Gastroesophageal sphincter (tissue), 3 donors: Measurements from ENCODE around the gene KIF1C.

Experiments
- POLR2A ChIP-seq, 2 donors: fragments of 450-650 bp; IDR thresholded peaks; one replicate each; pipeline ENCODE4 v1.6.1; 2017; ENCODE audit warnings: antibody characterized with exemption in 2 of 2, mild to moderate bottlenecking in 2 of 2, moderate library complexity in 1 of 2
- POLR2AphosphoS5 ChIP-seq: sonication (generic); formaldehyde crosslinking; IDR thresholded peaks from one replicate; pipeline ENCODE4 v1.6.1; 2017; ENCODE audit warnings: antibody characterized with exemption
- TF ChIP-seq, protein P1 (sequence below), 4 experiments: fragments of 200-600 bp in 2 of 4; fragments of 450-650 bp in 2 of 4; sonication (generic) in 1 of 4; IDR thresholded peaks; one replicate each; pipeline ENCODE4 v1.5.1; 2017 to 2019; ENCODE audit warnings: antibody characterized with exemption in 4 of 4, mild to moderate bottlenecking in 2 of 4, moderate library complexity in 2 of 4

DNA sequence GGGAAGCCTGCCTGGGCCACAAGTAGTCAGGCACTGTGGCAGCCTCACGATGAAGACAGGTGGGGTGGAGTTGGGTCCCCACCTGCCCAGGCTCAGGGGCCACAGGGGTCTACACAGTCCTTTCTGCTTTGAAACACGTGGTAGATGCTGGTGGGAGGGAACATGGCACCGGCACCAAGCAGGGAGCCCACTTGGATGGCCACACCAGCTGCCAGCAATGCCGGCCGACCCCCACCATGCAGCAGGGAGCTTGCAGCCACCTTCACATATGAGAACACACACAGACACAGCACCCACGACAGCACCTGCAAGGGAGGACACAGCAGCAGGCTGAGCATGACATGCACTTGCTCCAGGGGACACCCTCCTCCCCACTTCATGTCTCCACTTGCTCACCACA lies 35.1 kb downstream of the KIF1C start:
- TF ChIP-seq POLR2A (IDR thresholded peaks at IDR 0.05) (no peak), POLR2AphosphoS5 (no peak)
- TF ChIP-seq, protein P1, sequence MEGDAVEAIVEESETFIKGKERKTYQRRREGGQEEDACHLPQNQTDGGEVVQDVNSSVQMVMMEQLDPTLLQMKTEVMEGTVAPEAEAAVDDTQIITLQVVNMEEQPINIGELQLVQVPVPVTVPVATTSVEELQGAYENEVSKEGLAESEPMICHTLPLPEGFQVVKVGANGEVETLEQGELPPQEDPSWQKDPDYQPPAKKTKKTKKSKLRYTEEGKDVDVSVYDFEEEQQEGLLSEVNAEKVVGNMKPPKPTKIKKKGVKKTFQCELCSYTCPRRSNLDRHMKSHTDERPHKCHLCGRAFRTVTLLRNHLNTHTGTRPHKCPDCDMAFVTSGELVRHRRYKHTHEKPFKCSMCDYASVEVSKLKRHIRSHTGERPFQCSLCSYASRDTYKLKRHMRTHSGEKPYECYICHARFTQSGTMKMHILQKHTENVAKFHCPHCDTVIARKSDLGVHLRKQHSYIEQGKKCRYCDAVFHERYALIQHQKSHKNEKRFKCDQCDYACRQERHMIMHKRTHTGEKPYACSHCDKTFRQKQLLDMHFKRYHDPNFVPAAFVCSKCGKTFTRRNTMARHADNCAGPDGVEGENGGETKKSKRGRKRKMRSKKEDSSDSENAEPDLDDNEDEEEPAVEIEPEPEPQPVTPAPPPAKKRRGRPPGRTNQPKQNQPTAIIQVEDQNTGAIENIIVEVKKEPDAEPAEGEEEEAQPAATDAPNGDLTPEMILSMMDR (IDR thresholded peaks at IDR 0.05): no peak
